ENCODE data around the gene SORD. TPM values are rescaled to one million over a fixed set of nuclear protein-coding genes. Genes with fewer than 3 reads are reported as not detected.
A peak's percentile ranks its signal among the peaks of the same experiment; 100 is the strongest.
"Not testable (repeated sequence)": the region's sequence is repeated elsewhere in the genome, so short reads cannot be mapped to it uniquely, and the experiment has no call there.

SORD gene
- total and polyA plus RNA-seq, 10 of the 15 experiments (the other 5 are each of a cell fraction or from before 2014, with no cell fraction given): 7.5 to 51.6 (median 40.1) TPM

DNA sequence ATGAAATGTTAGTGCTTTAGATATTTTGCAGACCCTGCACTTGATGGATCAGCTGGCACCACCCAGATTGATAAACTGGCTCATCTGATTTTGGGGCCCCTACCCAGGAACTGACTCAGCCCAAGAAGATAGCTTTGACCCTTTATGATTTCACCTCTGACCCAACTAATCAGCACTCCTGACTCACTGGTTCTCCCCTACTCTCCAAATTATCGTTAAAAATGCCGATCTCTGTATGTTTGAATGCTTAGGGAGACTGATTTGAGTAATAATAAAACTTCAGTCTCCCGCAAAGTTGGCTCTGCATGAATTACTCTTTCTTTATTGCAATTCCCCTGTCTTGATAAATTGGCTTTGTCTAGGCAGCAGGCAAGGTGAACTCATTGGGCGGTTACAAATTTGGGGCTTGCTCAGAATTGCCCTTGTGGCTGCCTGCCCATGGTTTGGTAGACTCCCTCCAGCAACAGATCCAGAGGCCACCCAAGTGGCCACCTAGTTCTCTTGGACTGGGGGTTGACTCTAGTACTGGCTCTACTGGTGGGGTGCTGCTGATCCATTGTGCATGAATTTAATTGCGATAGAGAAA, 18.3 kb upstream of the SORD start:
- H3K27me3 ChIP-seq (replicated peaks in 1 of 2; ENCODE audit: control insufficient read depth in 2 of 2, insufficient read depth in 2 of 2, low read length in 1 of 2); RAD21 ChIA-PET (ENCODE audit: unreplicated experiment); H3K9ac ChIP-seq (ENCODE audit: control insufficient read depth, insufficient read depth, low read length); H3K9me3 ChIP-seq (replicated peaks; ENCODE audit: control insufficient read depth, insufficient read depth, low read length); BruUV-seq (replicated peaks); DNase-seq (ENCODE audit: low read depth, low spot score); POLR2A ChIA-PET; in situ Hi-C loops (cut with MboI); H3K27ac ChIP-seq (ENCODE audit: control insufficient read depth, insufficient read depth); H4K20me1 ChIP-seq (ENCODE audit: control insufficient read depth, insufficient read depth); FAIRE-seq; H3K79me2 ChIP-seq (ENCODE audit: control insufficient read depth, insufficient read depth, low read length); intact Hi-C loops (cut with micrococcal nuclease; ENCODE audit: unreplicated experiment); SMC1A ChIA-PET (ENCODE audit: uncharacterized antibody, unreplicated experiment); H3K4me2 ChIP-seq (ENCODE audit: control insufficient read depth, insufficient read depth); H2AFZ ChIP-seq (ENCODE audit: control insufficient read depth, low read depth, low read length); H3K36me3 ChIP-seq (ENCODE audit: control insufficient read depth in 2 of 2, insufficient read depth in 2 of 2, low read length in 1 of 2); H3K4me1 ChIP-seq (ENCODE audit: control insufficient read depth, insufficient read depth, low read length); H3K4me3 ChIP-seq: not testable (repeated sequence)
- TF ChIP-seq JUNB (IDR thresholded peaks at IDR 0.05) (peak; percentile 43; the same call in 1 of the 2 replicates), RUNX3 (IDR thresholded peaks at IDR 0.05; ENCODE audit: low read length) (peak; percentile 31; the same call in 1 of the 2 replicates), MTA2 (IDR thresholded peaks at IDR 0.05; ENCODE audit: low read depth) (peak; percentile 32; the same call in 1 of the 2 replicates), NR2F1 (conservative IDR thresholded peaks at IDR 0.05) (peak; percentile 80)
- WGBS (ENCODE audit: insufficient coverage, insufficient replicate concordance, low lambda C conversion rate, missing lambda C conversion rate): 29% methylated on average over 5 of the region's 5 CpGs
- ATAC-seq: peak; percentile 49
- CTCF ChIA-PET: interaction anchor here (0.7 to 2.5 kb wide), 2 partner anchors 15 to 32 kb away, joined by 3 to 6 read pairs; no protein-coding TSS in a partner anchor

GRCh38 chr15:45009046-45009445, 13.9 kb upstream of the SORD start:
- H3K4me2 ChIP-seq (ENCODE audit: control insufficient read depth, insufficient read depth): no peak overlapping the region
- H3K27me3 ChIP-seq (replicated peaks in 1 of 2; ENCODE audit: control insufficient read depth in 2 of 2, insufficient read depth in 2 of 2, low read length in 1 of 2): no peaks in the 10 kb centered on the region; a peak in 1 of 4 replicates
- in situ Hi-C loops (cut with MboI): no loop called here
- H3K27ac ChIP-seq (ENCODE audit: control insufficient read depth, insufficient read depth): no peak overlapping the region
- H3K9me3 ChIP-seq (replicated peaks; ENCODE audit: control insufficient read depth, insufficient read depth, low read length): no peaks in the 10 kb centered on the region; the same call in 2 of the 3 replicates
- no peaks in the 10 kb centered on the region for H3K4me1 ChIP-seq (ENCODE audit: control insufficient read depth, insufficient read depth, low read length)
- no peaks in the 10 kb centered on the region for H3K79me2 ChIP-seq (ENCODE audit: control insufficient read depth, insufficient read depth, low read length)
- RAD21 ChIA-PET (ENCODE audit: unreplicated experiment): interaction anchor here (1.3 kb wide), 1 partner anchor 26 kb away, joined by 3 read pairs; no protein-coding TSS in a partner anchor
- ATAC-seq (no peak), DNase-seq (ENCODE audit: low read depth, low spot score) (no peak), FAIRE-seq (no peak)
- H4K20me1 ChIP-seq (ENCODE audit: control insufficient read depth, insufficient read depth): no peaks in the 10 kb centered on the region
- 49% methylated on average over 2 of the region's 2 CpGs for WGBS (ENCODE audit: insufficient coverage, insufficient replicate concordance, low lambda C conversion rate, missing lambda C conversion rate)
- H3K36me3 ChIP-seq (ENCODE audit: control insufficient read depth in 2 of 2, insufficient read depth in 2 of 2, low read length in 1 of 2): no peaks in the 10 kb centered on the region
- H2AFZ ChIP-seq (ENCODE audit: control insufficient read depth, low read depth, low read length): no peak overlapping the region
- POLR2A ChIA-PET: no interaction called here
- no peak overlapping the region for H3K4me3 ChIP-seq
- no TSS peak for BruUV-seq (replicated peaks)
- CTCF ChIA-PET: no interaction called here
- SMC1A ChIA-PET (ENCODE audit: uncharacterized antibody, unreplicated experiment): no interaction called here
- intact Hi-C loops (cut with micrococcal nuclease; ENCODE audit: unreplicated experiment): no loop called here
- H3K9ac ChIP-seq (ENCODE audit: control insufficient read depth, insufficient read depth, low read length): no peak overlapping the region
- TF ChIP-seq KDM1A (IDR thresholded peaks at IDR 0.05; ENCODE audit: borderline replicate concordance) (no peak), MLLT1 (IDR thresholded peaks at IDR 0.05) (no peak), RUNX3 (IDR thresholded peaks at IDR 0.05; ENCODE audit: low read length) (no peak), ZBED1 (IDR thresholded peaks at IDR 0.05; ENCODE audit: borderline replicate concordance) (no peak), USF1 (IDR thresholded peaks at IDR 0.05; ENCODE audit: borderline replicate concordance, extremely low read length, insufficient read depth, low read depth, low read length) (no peak), STAT3 (IDR thresholded peaks at IDR 0.05; ENCODE audit: low read depth, low read length) (no peak), RFX5 (IDR thresholded peaks at IDR 0.05; ENCODE audit: low read depth, low read length) (no peak), POLR2AphosphoS5 (IDR thresholded peaks at IDR 0.05; ENCODE audit: low read length) (no peak)
- TF ChIP-seq, protein P1, sequence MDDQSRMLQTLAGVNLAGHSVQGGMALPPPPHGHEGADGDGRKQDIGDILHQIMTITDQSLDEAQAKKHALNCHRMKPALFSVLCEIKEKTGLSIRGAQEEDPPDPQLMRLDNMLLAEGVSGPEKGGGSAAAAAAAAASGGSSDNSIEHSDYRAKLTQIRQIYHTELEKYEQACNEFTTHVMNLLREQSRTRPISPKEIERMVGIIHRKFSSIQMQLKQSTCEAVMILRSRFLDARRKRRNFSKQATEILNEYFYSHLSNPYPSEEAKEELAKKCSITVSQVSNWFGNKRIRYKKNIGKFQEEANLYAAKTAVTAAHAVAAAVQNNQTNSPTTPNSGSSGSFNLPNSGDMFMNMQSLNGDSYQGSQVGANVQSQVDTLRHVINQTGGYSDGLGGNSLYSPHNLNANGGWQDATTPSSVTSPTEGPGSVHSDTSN (IDR thresholded peaks at IDR 0.05; ENCODE audit: insufficient replicate concordance, low read depth, low read length): no peak

Measured in GM12878 (cell line).